ENCODE results near the gene P2RY11. TPM values are rescaled to one million over a fixed set of nuclear protein-coding genes. Genes with fewer than 3 reads are reported as not detected.

P2RY11 gene
- total and polyA plus RNA-seq, 4 donors, result 0.68 to 5.3 (median 3.7) TPM

DNA sequence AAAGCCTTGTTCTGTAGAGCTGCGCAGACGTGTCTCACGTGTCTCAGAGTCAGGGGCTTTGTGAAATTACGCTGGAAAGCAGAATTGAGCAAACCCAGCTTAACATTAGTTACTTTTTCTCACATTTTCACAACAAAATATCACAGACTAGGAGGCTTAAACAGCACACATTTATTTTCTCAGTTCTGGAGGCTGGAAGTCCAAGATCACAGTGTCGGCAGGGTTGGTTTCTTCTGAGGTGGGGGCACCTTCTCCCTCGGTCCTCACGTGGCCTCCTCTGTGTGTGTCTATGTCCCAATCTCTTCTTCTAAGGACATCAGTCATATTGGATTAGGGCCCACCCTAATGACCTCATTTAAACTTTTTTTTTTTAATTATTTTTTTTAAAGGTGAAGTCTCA, 12.9 kb downstream of the P2RY11 start:
- H3K9ac ChIP-seq (ENCODE audit: low read depth in 1 of 2, low read length in 2 of 2), result no peak overlapping the region
- no peaks in the 10 kb centered on the region for H3K9me3 ChIP-seq (ENCODE audit: control insufficient read depth in 4 of 4, low read length in 3 of 4)
- H3K27ac ChIP-seq (ENCODE audit: low read depth in 1 of 2, low read length in 2 of 2), result no peak overlapping the region
- no peaks in the 10 kb centered on the region for H3K27me3 ChIP-seq (ENCODE audit: control insufficient read depth in 4 of 4, insufficient read depth in 4 of 4, low read length in 3 of 4)
- H3K4me3 ChIP-seq (ENCODE audit: low read depth in 1 of 3, low read length in 3 of 3), result no peak overlapping the region
- TF ChIP-seq HNF4A (conservative IDR thresholded peaks at IDR 0.05) (no peak), EGR1 (IDR thresholded peaks at IDR 0.05; ENCODE audit: low read depth in 2 of 2) (no peak), YY1 (IDR thresholded peaks at IDR 0.05) (no peak), GABPA (IDR thresholded peaks at IDR 0.05 in 1 of 2, conservative IDR thresholded peaks at IDR 0.05 in 1 of 2) (no peak), RXRA (IDR thresholded peaks at IDR 0.05) (no peak), NR2F2 (IDR thresholded peaks at IDR 0.05) (no peak), FOXA1 (IDR thresholded peaks at IDR 0.05) (no peak), HNF4G (IDR thresholded peaks at IDR 0.05) (no peak), FOXA2 (IDR thresholded peaks at IDR 0.05) (no peak), ZBTB33 (IDR thresholded peaks at IDR 0.05) (no peak), JUND (IDR thresholded peaks at IDR 0.05) (no peak), SP1 (IDR thresholded peaks at IDR 0.05) (no peak)
- TF ChIP-seq, protein P1, sequence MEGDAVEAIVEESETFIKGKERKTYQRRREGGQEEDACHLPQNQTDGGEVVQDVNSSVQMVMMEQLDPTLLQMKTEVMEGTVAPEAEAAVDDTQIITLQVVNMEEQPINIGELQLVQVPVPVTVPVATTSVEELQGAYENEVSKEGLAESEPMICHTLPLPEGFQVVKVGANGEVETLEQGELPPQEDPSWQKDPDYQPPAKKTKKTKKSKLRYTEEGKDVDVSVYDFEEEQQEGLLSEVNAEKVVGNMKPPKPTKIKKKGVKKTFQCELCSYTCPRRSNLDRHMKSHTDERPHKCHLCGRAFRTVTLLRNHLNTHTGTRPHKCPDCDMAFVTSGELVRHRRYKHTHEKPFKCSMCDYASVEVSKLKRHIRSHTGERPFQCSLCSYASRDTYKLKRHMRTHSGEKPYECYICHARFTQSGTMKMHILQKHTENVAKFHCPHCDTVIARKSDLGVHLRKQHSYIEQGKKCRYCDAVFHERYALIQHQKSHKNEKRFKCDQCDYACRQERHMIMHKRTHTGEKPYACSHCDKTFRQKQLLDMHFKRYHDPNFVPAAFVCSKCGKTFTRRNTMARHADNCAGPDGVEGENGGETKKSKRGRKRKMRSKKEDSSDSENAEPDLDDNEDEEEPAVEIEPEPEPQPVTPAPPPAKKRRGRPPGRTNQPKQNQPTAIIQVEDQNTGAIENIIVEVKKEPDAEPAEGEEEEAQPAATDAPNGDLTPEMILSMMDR (IDR thresholded peaks at IDR 0.05; ENCODE audit: low read depth, low read length, missing input control), result no peak
- no peak for DNase-seq (ENCODE audit: low spot score)
- 96% methylated on average over 7 of the region's 7 CpGs for WGBS
- H3K36me3 ChIP-seq (ENCODE audit: control insufficient read depth in 4 of 4, insufficient read depth in 3 of 4, low read depth in 1 of 4, low read length in 3 of 4), result peaks cover 0 to 3% (median 0%) of the 10 kb centered on the region in 4 donors
- peaks cover 0 to under 1% (median 0%) of the 10 kb centered on the region in 4 donors for H3K4me1 ChIP-seq (ENCODE audit: control insufficient read depth in 4 of 4, insufficient read depth in 4 of 4, low read length in 3 of 4)

DNA sequence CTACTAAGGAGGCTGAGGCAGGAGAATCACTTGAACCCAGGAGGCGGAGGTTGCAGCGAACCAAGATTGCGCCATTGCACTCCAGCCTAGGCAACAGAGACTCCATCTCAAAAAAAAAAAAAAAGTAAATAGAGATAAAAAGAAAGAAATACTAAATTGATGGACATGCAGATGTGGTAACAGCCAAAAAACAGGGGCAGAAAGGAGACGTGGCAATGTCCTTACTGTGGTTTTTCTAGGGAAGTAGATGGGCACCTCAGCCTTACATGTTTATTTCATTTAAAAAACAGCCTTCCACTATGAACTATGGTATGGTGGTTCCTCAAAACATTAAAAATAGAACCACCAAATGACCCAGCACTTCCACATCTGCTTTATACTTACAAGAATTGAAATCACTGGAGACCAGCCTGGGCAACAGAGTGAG, 14.7 kb downstream of the P2RY11 start:
- DNase-seq (ENCODE audit: low spot score), result no peak
- whole genome bisulfite sequencing, result 85% methylated on average over 4 of the region's 4 CpGs
- Histone ChIP-seq H3K4me1 (ENCODE audit: control insufficient read depth in 4 of 4, insufficient read depth in 4 of 4, low read length in 3 of 4) (no peaks in the 10 kb centered on the region), H3K4me3 (ENCODE audit: low read depth in 1 of 3, low read length in 3 of 3) (no peak overlapping the region), H3K9me3 (ENCODE audit: control insufficient read depth in 4 of 4, low read length in 3 of 4) (no peaks in the 10 kb centered on the region), H3K27me3 (ENCODE audit: control insufficient read depth in 4 of 4, insufficient read depth in 4 of 4, low read length in 3 of 4) (no peaks in the 10 kb centered on the region), H3K9ac (ENCODE audit: low read depth in 1 of 2, low read length in 2 of 2) (no peak overlapping the region), H3K27ac (ENCODE audit: low read depth in 1 of 2, low read length in 2 of 2) (no peak overlapping the region), H3K36me3 (ENCODE audit: control insufficient read depth in 4 of 4, insufficient read depth in 3 of 4, low read depth in 1 of 4, low read length in 3 of 4) (peaks cover 0 to 3% (median 0%) of the 10 kb centered on the region in 4 donors)
- TF ChIP-seq, protein P1 (IDR thresholded peaks at IDR 0.05; ENCODE audit: low read depth, low read length, missing input control), result no peak
- peak; percentile 44 for TF ChIP-seq YY1 (IDR thresholded peaks at IDR 0.05)
- no peak for TF ChIP-seq ATF3 (IDR thresholded peaks at IDR 0.05)

All from liver (tissue), 9 donors.